SH-SY5Y (cell line): Measurements from ENCODE around the gene MYO3A.

Source experiments
- GATA2 ChIP-seq: IDR thresholded peaks from 2 replicates; pipeline ENCODE4 v1.6.1; 2011; ENCODE audit warnings: mild to moderate bottlenecking, low read depth, low read length
- GATA3 ChIP-seq: IDR thresholded peaks from 2 replicates; pipeline ENCODE4 v1.6.1; 2011; ENCODE audit warnings: low read depth, mild to moderate bottlenecking, low read length, moderate library complexity

DNA sequence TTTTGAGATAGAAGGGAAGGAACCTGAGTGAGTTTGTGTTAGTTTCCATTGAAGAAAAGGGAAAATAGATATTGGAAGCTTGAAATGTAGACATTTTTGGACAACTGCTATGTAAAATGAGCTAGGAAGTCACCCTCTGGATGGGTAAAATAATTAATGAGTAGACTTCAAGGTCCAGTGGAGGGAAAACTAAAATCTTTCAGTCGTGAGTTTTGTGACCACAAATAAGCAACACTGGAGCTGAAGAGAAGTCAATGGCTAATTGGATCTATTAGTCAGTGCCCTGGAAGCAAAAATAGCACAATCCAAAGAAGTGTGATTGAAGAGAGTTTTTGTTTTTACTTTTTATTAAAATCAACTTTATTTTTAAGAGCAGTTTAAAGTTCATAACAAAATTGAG, 123.4 kb downstream of the MYO3A start:
- TF ChIP-seq GATA3 (no peak), GATA2 (no peak)
